Non-pigmented ciliary epithelial cell (primary cell): ENCODE data around the gene GPR161.

Source experiments
- DNase-seq: peaks from one replicate; pipeline ENCODE4 v3.0.0-alpha.2; 2010; ENCODE audit warnings: low read depth

Gene GPR161

GRCh38 chr1:168105846-168106245 is 30.9 kb downstream of the GPR161 start:
- DNase-seq: no peak

GRCh38 chr1:168104535-168104934 is 32.2 kb downstream of the GPR161 start:
- DNase-seq: no peak

GRCh38 chr1:168102487-168102886 is 34.2 kb downstream of the GPR161 start:
- DNase-seq: no peak

GRCh38 chr1:168101336-168101735 is 35.4 kb downstream of the GPR161 start:
- no peak for DNase-seq

- DNase-seq: no peak
These were observed 36.3 kb downstream of the GPR161 start for GRCh38 chr1:168100315-168101002.

- DNase-seq: no peak
These were observed 37.4 kb downstream of the GPR161 start for GRCh38 chr1:168099337-168099801.

- DNase-seq: no peak
These were observed 38.0 kb downstream of the GPR161 start for GRCh38 chr1:168098534-168099320.

- no peak for DNase-seq
These were observed 38.7 kb downstream of the GPR161 start for GRCh38 chr1:168097921-168098528.

GRCh38 chr1:168096296-168097165 is 40.2 kb downstream of the GPR161 start:
- DNase-seq: no peak

GRCh38 chr1:168095476-168095875 is 41.3 kb downstream of the GPR161 start:
- DNase-seq: no peak

GRCh38 chr1:168093616-168094015 is 43.1 kb downstream of the GPR161 start:
- DNase-seq: no peak

GRCh38 chr1:168092566-168093355 is 44.0 kb downstream of the GPR161 start:
- DNase-seq: no peak

- no peak for DNase-seq
These were observed 44.8 kb downstream of the GPR161 start for GRCh38 chr1:168091720-168092550.

- DNase-seq: no peak
These were observed 45.7 kb downstream of the GPR161 start for GRCh38 chr1:168091063-168091462.

GRCh38 chr1:168090395-168090794 is 46.3 kb downstream of the GPR161 start:
- no peak for DNase-seq

- no peak for DNase-seq
These were observed 46.8 kb downstream of the GPR161 start for GRCh38 chr1:168089979-168090337.

GRCh38 chr1:168089326-168089978 is 47.3 kb downstream of the GPR161 start:
- DNase-seq: no peak

GRCh38 chr1:168088511-168089325 is 48.0 kb downstream of the GPR161 start:
- no peak for DNase-seq

- no peak for DNase-seq
These were observed 49.0 kb downstream of the GPR161 start for GRCh38 chr1:168087696-168088095.
